Measurements from ENCODE around the gene SBF1.

SBF1 gene

GRCh38 chr22:50467341-50467740, 7.5 kb downstream of the SBF1 start:
- no peak for DNase-seq

GRCh38 chr22:50465066-50465930, 9.5 kb downstream of the SBF1 start:
- DNase-seq: no peak

GRCh38 chr22:50464451-50464850, 10.4 kb downstream of the SBF1 start:
- DNase-seq: no peak

- no peak for DNase-seq
Observed at GRCh38 chr22:50463188-50463900, 11.5 kb downstream of the SBF1 start.

GRCh38 chr22:50461979-50462540, 12.8 kb downstream of the SBF1 start:
- no peak for DNase-seq

GRCh38 chr22:50461536-50461935, 13.3 kb downstream of the SBF1 start:
- no peak for DNase-seq

GRCh38 chr22:50460938-50461337, 13.9 kb downstream of the SBF1 start:
- no peak for DNase-seq

- DNase-seq: no peak
Observed at GRCh38 chr22:50459496-50460140, 15.2 kb downstream of the SBF1 start.

- DNase-seq: no peak
Observed at GRCh38 chr22:50459016-50459415, 15.8 kb downstream of the SBF1 start.

GRCh38 chr22:50456466-50457234, 18.2 kb downstream of the SBF1 start:
- DNase-seq: no peak

GRCh38 chr22:50456026-50456425, 18.8 kb downstream of the SBF1 start:
- DNase-seq: no peak

- DNase-seq: no peak
Observed at GRCh38 chr22:50455201-50455600, 19.6 kb downstream of the SBF1 start.

GRCh38 chr22:50454556-50455075, 20.2 kb downstream of the SBF1 start:
- DNase-seq: no peak

GRCh38 chr22:50452649-50453048, 22.2 kb downstream of the SBF1 start:
- DNase-seq: peak; percentile 28 to 60 (median 46)

- DNase-seq: no peak
Observed at GRCh38 chr22:50447576-50448551, 27.0 kb downstream of the SBF1 start.

- no peak for DNase-seq
Observed at GRCh38 chr22:50446708-50447575, 27.9 kb downstream of the SBF1 start.

- DNase-seq: no peak
Observed at GRCh38 chr22:50445880-50446707, 28.7 kb downstream of the SBF1 start.

- DNase-seq: no peak
Observed at GRCh38 chr22:50445071-50445879, 29.6 kb downstream of the SBF1 start.
